Coronary artery (tissue), 2 donors: ENCODE data around the gene PLD5.
"Not testable (repeated sequence)": the region's sequence is repeated elsewhere in the genome, so short reads cannot be mapped to it uniquely, and the experiment has no call there.

ENCODE experiments used
- DNase-seq: peaks from one replicate; pipeline ENCODE4 v3.0.0-alpha.2; 2017; ENCODE audit warnings: low spot score
- H3K27ac ChIP-seq, 2 donors: fragments of 200-600 bp; sonication (generic); one replicate each; pipeline ENCODE4 v1.5.1; 2016 to 2019
- H3K4me3 ChIP-seq: fragments of 200-600 bp; sonication (generic); 2 replicates; pipeline ENCODE4 v1.5.1; 2016; ENCODE audit warnings: mild to moderate bottlenecking, moderate library complexity
- CTCF ChIP-seq: fragments of 200-600 bp; sonication (generic); IDR thresholded peaks from one replicate; pipeline ENCODE4 v1.5.1; 2019; ENCODE audit warnings: antibody characterized with exemption

PLD5 gene

GRCh38 chr1:242212401-242212800 lies 312.1 kb downstream of the PLD5 start:
- Histone ChIP-seq H3K4me3 (no peak overlapping the region), H3K27ac (no peak overlapping the region)
- TF ChIP-seq CTCF: no peak
- DNase-seq: no peak

GRCh38 chr1:242211254-242212022 lies 313.1 kb downstream of the PLD5 start:
- Histone ChIP-seq H3K4me3 (no peak overlapping the region), H3K27ac (no peak overlapping the region)
- no peak for TF ChIP-seq CTCF
- no peak for DNase-seq

GRCh38 chr1:242210316-242210715 lies 314.2 kb downstream of the PLD5 start:
- DNase-seq, H3K4me3 ChIP-seq, H3K27ac ChIP-seq: not testable (repeated sequence)

- H3K4me3 ChIP-seq: no peak overlapping the region
- no peak overlapping the region for H3K27ac ChIP-seq
- no peak for DNase-seq
- no peak for TF ChIP-seq CTCF
These were observed 315.4 kb downstream of the PLD5 start for GRCh38 chr1:242209063-242209462.

GRCh38 chr1:242208021-242208420 lies 316.5 kb downstream of the PLD5 start:
- Histone ChIP-seq H3K4me3 (no peak overlapping the region), H3K27ac (no peak overlapping the region)
- DNase-seq: no peak
- no peak for TF ChIP-seq CTCF

- Histone ChIP-seq H3K4me3 (no peak overlapping the region), H3K27ac (no peak overlapping the region)
- no peak for TF ChIP-seq CTCF
- DNase-seq: no peak
These were observed 317.5 kb downstream of the PLD5 start for GRCh38 chr1:242206994-242207393.

GRCh38 chr1:242205622-242206489 lies 318.6 kb downstream of the PLD5 start:
- no peak for TF ChIP-seq CTCF
- Histone ChIP-seq H3K4me3 (no peak overlapping the region), H3K27ac (no peak overlapping the region)
- DNase-seq: no peak
